ENCODE results near the gene GSG1L2. TPM values are rescaled to one million over a fixed set of nuclear protein-coding genes. Genes with fewer than 3 reads are reported as not detected.

GSG1L2 gene
- total and polyA plus RNA-seq, 2 experiments from 2014 or later, result not detected

DNA sequence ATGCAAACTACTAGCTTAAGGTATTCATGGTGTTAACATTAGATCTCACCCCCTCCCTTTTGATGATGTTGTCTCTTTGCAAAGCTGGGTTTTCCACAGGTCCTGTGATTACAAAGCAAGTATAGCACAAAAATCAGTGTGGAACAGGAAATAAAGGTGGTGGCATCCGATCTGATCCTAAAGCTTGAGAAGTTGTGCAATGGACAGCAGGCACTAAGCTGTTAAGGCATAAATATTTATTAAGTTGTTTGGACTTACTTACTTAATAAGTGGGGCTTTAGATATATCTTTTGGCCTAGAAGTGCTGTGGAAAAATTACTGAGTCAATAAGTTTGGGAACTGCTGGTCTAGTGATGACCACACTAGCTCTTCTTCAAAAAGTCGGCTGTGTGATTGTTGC is 8.8 kb upstream of the GSG1L2 start:
- Mint-ChIP-seq H3K4me1 (peaks cover 6% of the 10 kb centered on the region), H3K27ac (no peak overlapping the region)
- no peaks in the 10 kb centered on the region for H3K27me3 ChIP-seq (ENCODE audit: insufficient read depth)

More for the DNA sequence above, 8.8 kb upstream of the GSG1L2 start:
- H3K9me3 Mint-ChIP-seq, result no peaks in the 10 kb centered on the region; the same call in 2 of the 3 replicates
- no peak overlapping the region for H3K4me3 Mint-ChIP-seq
- Histone ChIP-seq H3K4me3 (no peak overlapping the region), H3K36me3 (ENCODE audit: insufficient read depth) (no peaks in the 10 kb centered on the region), H3K4me1 (ENCODE audit: insufficient read depth) (no peaks in the 10 kb centered on the region), H3K27ac (ENCODE audit: low read depth) (no peak overlapping the region), H3F3A (replicated peaks; ENCODE audit: low read depth) (no peaks in the 10 kb centered on the region), H4K20me1 (replicated peaks; ENCODE audit: insufficient read depth) (no peaks in the 10 kb centered on the region), H3K9me2 (ENCODE audit: insufficient read depth) (no peaks in the 10 kb centered on the region), H3K4me2 (no peak overlapping the region), H2AFZ (no peak overlapping the region), H3K79me2 (replicated peaks; ENCODE audit: insufficient read depth) (no peaks in the 10 kb centered on the region)
- DNase-seq (ENCODE audit: low spot score) (no peak), ATAC-seq (no peak)
- TF ChIP-seq CREB1 (CRISPR knock-in tag; IDR thresholded peaks at IDR 0.05; ENCODE audit: low read depth) (no peak), ZNF331 (CRISPR knock-in tag; IDR thresholded peaks at IDR 0.05; ENCODE audit: low read depth) (no peak), NANOG (IDR thresholded peaks at IDR 0.05; ENCODE audit: borderline replicate concordance) (no peak), JUNB (IDR thresholded peaks at IDR 0.05; ENCODE audit: unreplicated experiment) (no peak), STAT1 (IDR thresholded peaks at IDR 0.05; ENCODE audit: unreplicated experiment) (no peak)
- TF ChIP-seq, protein P1, sequence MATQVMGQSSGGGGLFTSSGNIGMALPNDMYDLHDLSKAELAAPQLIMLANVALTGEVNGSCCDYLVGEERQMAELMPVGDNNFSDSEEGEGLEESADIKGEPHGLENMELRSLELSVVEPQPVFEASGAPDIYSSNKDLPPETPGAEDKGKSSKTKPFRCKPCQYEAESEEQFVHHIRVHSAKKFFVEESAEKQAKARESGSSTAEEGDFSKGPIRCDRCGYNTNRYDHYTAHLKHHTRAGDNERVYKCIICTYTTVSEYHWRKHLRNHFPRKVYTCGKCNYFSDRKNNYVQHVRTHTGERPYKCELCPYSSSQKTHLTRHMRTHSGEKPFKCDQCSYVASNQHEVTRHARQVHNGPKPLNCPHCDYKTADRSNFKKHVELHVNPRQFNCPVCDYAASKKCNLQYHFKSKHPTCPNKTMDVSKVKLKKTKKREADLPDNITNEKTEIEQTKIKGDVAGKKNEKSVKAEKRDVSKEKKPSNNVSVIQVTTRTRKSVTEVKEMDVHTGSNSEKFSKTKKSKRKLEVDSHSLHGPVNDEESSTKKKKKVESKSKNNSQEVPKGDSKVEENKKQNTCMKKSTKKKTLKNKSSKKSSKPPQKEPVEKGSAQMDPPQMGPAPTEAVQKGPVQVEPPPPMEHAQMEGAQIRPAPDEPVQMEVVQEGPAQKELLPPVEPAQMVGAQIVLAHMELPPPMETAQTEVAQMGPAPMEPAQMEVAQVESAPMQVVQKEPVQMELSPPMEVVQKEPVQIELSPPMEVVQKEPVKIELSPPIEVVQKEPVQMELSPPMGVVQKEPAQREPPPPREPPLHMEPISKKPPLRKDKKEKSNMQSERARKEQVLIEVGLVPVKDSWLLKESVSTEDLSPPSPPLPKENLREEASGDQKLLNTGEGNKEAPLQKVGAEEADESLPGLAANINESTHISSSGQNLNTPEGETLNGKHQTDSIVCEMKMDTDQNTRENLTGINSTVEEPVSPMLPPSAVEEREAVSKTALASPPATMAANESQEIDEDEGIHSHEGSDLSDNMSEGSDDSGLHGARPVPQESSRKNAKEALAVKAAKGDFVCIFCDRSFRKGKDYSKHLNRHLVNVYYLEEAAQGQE (IDR thresholded peaks at IDR 0.05; ENCODE audit: unreplicated experiment), result no peak
- TF ChIP-seq, protein P2, sequence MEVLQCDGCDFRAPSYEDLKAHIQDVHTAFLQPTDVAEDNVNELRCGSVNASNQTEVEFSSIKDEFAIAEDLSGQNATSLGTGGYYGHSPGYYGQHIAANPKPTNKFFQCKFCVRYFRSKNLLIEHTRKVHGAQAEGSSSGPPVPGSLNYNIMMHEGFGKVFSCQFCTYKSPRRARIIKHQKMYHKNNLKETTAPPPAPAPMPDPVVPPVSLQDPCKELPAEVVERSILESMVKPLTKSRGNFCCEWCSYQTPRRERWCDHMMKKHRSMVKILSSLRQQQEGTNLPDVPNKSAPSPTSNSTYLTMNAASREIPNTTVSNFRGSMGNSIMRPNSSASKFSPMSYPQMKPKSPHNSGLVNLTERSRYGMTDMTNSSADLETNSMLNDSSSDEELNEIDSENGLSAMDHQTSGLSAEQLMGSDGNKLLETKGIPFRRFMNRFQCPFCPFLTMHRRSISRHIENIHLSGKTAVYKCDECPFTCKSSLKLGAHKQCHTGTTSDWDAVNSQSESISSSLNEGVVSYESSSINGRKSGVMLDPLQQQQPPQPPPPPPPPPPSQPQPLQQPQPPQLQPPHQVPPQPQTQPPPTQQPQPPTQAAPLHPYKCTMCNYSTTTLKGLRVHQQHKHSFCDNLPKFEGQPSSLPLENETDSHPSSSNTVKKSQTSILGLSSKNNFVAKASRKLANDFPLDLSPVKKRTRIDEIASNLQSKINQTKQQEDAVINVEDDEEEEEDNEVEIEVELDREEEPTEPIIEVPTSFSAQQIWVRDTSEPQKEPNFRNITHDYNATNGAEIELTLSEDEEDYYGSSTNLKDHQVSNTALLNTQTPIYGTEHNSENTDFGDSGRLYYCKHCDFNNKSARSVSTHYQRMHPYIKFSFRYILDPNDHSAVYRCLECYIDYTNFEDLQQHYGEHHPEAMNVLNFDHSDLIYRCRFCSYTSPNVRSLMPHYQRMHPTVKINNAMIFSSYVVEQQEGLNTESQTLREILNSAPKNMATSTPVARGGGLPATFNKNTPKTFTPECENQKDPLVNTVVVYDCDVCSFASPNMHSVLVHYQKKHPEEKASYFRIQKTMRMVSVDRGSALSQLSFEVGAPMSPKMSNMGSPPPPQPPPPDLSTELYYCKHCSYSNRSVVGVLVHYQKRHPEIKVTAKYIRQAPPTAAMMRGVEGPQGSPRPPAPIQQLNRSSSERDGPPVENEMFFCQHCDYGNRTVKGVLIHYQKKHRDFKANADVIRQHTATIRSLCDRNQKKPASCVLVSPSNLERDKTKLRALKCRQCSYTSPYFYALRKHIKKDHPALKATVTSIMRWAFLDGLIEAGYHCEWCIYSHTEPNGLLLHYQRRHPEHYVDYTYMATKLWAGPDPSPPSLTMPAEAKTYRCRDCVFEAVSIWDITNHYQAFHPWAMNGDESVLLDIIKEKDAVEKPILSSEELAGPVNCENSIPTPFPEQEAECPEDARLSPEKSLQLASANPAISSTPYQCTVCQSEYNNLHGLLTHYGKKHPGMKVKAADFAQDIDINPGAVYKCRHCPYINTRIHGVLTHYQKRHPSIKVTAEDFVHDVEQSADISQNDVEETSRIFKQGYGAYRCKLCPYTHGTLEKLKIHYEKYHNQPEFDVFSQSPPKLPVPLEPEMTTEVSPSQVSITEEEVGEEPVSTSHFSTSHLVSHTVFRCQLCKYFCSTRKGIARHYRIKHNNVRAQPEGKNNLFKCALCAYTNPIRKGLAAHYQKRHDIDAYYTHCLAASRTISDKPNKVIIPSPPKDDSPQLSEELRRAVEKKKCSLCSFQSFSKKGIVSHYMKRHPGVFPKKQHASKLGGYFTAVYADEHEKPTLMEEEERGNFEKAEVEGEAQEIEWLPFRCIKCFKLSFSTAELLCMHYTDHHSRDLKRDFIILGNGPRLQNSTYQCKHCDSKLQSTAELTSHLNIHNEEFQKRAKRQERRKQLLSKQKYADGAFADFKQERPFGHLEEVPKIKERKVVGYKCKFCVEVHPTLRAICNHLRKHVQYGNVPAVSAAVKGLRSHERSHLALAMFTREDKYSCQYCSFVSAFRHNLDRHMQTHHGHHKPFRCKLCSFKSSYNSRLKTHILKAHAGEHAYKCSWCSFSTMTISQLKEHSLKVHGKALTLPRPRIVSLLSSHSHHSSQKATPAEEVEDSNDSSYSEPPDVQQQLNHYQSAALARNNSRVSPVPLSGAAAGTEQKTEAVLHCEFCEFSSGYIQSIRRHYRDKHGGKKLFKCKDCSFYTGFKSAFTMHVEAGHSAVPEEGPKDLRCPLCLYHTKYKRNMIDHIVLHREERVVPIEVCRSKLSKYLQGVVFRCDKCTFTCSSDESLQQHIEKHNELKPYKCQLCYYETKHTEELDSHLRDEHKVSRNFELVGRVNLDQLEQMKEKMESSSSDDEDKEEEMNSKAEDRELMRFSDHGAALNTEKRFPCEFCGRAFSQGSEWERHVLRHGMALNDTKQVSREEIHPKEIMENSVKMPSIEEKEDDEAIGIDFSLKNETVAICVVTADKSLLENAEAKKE (CRISPR knock-in tag; IDR thresholded peaks at IDR 0.05), result no peak
- TF ChIP-seq, protein P3, sequence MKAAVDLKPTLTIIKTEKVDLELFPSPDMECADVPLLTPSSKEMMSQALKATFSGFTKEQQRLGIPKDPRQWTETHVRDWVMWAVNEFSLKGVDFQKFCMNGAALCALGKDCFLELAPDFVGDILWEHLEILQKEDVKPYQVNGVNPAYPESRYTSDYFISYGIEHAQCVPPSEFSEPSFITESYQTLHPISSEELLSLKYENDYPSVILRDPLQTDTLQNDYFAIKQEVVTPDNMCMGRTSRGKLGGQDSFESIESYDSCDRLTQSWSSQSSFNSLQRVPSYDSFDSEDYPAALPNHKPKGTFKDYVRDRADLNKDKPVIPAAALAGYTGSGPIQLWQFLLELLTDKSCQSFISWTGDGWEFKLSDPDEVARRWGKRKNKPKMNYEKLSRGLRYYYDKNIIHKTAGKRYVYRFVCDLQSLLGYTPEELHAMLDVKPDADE (IDR thresholded peaks at IDR 0.05), result no peak
- TF ChIP-seq, protein P4, sequence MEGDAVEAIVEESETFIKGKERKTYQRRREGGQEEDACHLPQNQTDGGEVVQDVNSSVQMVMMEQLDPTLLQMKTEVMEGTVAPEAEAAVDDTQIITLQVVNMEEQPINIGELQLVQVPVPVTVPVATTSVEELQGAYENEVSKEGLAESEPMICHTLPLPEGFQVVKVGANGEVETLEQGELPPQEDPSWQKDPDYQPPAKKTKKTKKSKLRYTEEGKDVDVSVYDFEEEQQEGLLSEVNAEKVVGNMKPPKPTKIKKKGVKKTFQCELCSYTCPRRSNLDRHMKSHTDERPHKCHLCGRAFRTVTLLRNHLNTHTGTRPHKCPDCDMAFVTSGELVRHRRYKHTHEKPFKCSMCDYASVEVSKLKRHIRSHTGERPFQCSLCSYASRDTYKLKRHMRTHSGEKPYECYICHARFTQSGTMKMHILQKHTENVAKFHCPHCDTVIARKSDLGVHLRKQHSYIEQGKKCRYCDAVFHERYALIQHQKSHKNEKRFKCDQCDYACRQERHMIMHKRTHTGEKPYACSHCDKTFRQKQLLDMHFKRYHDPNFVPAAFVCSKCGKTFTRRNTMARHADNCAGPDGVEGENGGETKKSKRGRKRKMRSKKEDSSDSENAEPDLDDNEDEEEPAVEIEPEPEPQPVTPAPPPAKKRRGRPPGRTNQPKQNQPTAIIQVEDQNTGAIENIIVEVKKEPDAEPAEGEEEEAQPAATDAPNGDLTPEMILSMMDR (conservative IDR thresholded peaks at IDR 0.05; ENCODE audit: low read depth in 2 of 2), result no peak
- peaks cover 4% of the 10 kb centered on the region for H3K27me3 Mint-ChIP-seq (ENCODE audit: insufficient read depth, low read depth, poor library complexity)
- H3K36me3 Mint-ChIP-seq (ENCODE audit: low read depth), result no peaks in the 10 kb centered on the region

Data from GM23338 (cell line).